ENCODE data around the gene EPB41L2.

DNA sequence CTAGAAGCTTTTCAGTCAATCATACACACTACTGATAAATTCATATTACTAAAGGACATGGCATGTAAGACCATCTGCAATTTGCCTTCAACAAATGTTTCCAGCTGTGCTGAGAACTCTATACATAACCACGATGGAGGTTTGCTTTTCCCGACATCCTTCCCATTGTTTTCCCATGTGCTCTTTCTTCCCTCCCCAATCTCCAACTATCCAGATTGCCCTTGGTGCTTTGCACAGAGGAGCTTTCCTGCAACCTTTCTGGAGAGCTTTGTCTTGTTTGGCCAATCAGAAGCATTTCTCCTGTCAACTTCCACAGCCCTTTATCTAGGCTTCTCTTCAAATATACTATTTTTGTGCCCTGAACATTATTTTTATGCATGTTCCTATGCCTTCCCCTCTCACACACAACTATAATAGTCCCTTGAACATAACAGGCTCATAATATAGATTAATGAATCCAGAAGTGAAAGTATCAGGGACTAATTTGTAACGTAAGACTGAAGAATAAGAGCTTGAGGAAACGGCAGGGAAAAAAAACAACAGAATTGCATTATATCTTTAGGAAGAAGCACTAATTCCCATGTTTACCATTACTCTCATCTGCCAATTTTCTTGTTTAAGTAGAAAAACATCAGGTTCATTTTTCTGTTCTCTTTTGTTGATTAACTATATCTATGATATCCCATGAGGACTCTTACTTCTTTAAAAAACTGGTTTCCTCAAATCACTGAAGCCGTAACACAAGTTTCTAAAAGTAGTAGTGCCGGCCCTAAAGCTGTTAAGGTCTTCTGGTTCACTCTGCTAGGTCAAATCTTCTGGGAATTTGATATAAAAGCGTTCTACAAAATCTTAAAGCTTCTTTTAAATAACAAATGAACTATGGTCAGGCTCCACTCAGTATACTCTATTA is 215.8 kb downstream of the EPB41L2 start:
- TF ChIP-seq POLR2AphosphoS5 (IDR thresholded peaks at IDR 0.05; ENCODE audit: low read depth, low read length), result no peak
- TF ChIP-seq, protein P1, sequence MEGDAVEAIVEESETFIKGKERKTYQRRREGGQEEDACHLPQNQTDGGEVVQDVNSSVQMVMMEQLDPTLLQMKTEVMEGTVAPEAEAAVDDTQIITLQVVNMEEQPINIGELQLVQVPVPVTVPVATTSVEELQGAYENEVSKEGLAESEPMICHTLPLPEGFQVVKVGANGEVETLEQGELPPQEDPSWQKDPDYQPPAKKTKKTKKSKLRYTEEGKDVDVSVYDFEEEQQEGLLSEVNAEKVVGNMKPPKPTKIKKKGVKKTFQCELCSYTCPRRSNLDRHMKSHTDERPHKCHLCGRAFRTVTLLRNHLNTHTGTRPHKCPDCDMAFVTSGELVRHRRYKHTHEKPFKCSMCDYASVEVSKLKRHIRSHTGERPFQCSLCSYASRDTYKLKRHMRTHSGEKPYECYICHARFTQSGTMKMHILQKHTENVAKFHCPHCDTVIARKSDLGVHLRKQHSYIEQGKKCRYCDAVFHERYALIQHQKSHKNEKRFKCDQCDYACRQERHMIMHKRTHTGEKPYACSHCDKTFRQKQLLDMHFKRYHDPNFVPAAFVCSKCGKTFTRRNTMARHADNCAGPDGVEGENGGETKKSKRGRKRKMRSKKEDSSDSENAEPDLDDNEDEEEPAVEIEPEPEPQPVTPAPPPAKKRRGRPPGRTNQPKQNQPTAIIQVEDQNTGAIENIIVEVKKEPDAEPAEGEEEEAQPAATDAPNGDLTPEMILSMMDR (IDR thresholded peaks at IDR 0.05 in 2 of 3, conservative IDR thresholded peaks at IDR 0.05 in 1 of 3; ENCODE audit: borderline replicate concordance in 1 of 3, insufficient read depth in 1 of 3, low read depth in 2 of 3, low read length in 2 of 3), result no peak
- TF ChIP-seq, protein P2, sequence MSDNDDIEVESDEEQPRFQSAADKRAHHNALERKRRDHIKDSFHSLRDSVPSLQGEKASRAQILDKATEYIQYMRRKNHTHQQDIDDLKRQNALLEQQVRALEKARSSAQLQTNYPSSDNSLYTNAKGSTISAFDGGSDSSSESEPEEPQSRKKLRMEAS (IDR thresholded peaks at IDR 0.05), result no peak
